K562 (cell line): ENCODE data around the gene CXorf65. TPM values are rescaled to one million over a fixed set of nuclear protein-coding genes. Genes with fewer than 3 reads are reported as not detected.
A peak's percentile ranks its signal among the peaks of the same experiment; 100 is the strongest.

Experiments used
- CREM ChIP-seq: IDR thresholded peaks from 2 replicates; pipeline ENCODE4 v1.6.1; 2014; ENCODE audit warnings: antibody characterized with exemption, low read depth
- CTCF ChIP-seq, 3 experiments: IDR thresholded peaks in 2 of 3; conservative IDR thresholded peaks in 1 of 3; 2 replicates each; pipeline ENCODE4 v1.5.1; 2011 to 2012; ENCODE audit warnings: low read length in 3 of 3, mild to moderate bottlenecking in 3 of 3, control low read depth in 2 of 3, improper control_type of control experiment in 1 of 3, inconsistent platforms in 1 of 3, low read depth in 1 of 3, mixed read lengths in 1 of 3, moderate library complexity in 1 of 3; ENCODE audit not compliant: insufficient read depth in 2 of 3
- FOXA1 ChIP-seq: fragments of 450-650 bp; IDR thresholded peaks from 2 replicates; pipeline ENCODE4 v1.6.1; 2016; ENCODE audit warnings: mild to moderate bottlenecking, borderline replicate concordance
- NCOA4 ChIP-seq: fragments of 450-650 bp; IDR thresholded peaks from 2 replicates; pipeline ENCODE4 v1.6.1; 2018; ENCODE audit warnings: mild to moderate bottlenecking; ENCODE audit not compliant: partially characterized antibody
- REST ChIP-seq, 2 experiments: fragments of 450-650 bp; formaldehyde crosslinking in 1 of 2; IDR thresholded peaks; 2 replicates each; pipeline versions ENCODE4 v1.4.0 to v1.6.1; 2014 to 2020; ENCODE audit warnings: mild to moderate bottlenecking in 2 of 2, borderline replicate concordance in 1 of 2, low read depth in 1 of 2
- SMC3 ChIP-seq: conservative IDR thresholded peaks from 2 replicates; pipeline ENCODE4 v1.6.1; 2011; ENCODE audit warnings: low read depth, low read length, improper control_type of control experiment; ENCODE audit not compliant: insufficient read depth
- TCF15 ChIP-seq: fragments of 250-450 bp; sonication (Bioruptor Pico); IDR thresholded peaks from 2 replicates; pipeline ENCODE4 v1.8.0; 2022; ENCODE audit warnings: moderate library complexity, mild to moderate bottlenecking, inconsistent platforms
- VEZF1 ChIP-seq: fragments of 200-800 bp; sonication (Bioruptor generic); IDR thresholded peaks from 2 replicates; pipeline ENCODE4 v1.6.1; 2017; ENCODE audit warnings: missing genetic modification characterization, missing compliant biosample characterization
- ZNF197 ChIP-seq: fragments of 200-800 bp; sonication (Bioruptor generic); IDR thresholded peaks from 2 replicates; pipeline ENCODE4 v1.6.1; 2016; ENCODE audit warnings: low read depth, missing genetic modification characterization, missing compliant biosample characterization
- ZNF280A ChIP-seq: fragments of 450-650 bp; IDR thresholded peaks from 2 replicates; pipeline ENCODE4 v1.6.1; 2018; ENCODE audit warnings: mild to moderate bottlenecking, low read depth; ENCODE audit not compliant: partially characterized antibody
- ZNF444 ChIP-seq: fragments of 250-450 bp; sonication (Bioruptor Pico); IDR thresholded peaks from 2 replicates; pipeline ENCODE4 v1.4.0; 2020; ENCODE audit warnings: mild to moderate bottlenecking, moderate library complexity
- ZNF75A ChIP-seq: fragments of 450-650 bp; formaldehyde crosslinking; IDR thresholded peaks from 2 replicates; pipeline ENCODE4 v1.4.0; 2020; ENCODE audit warnings: mild to moderate bottlenecking
- polyA plus RNA-seq, 8 experiments: library from polyadenylated mRNA; depleted of rRNA in 4 of 8; stranded (reverse) in 5 of 8; unstranded in 3 of 8; fragments of >200 nt; fragmentation: Nextera tagmentation in 2 of 8; fragmentation: Illumina TruSeq in 1 of 8; extraction: Ambion mirVana in 2 of 8; extraction: Trizol in 1 of 8; gene quantifications; 2 replicates each; pipeline versions ENCODE4 v1.2.1 to v1.2.3, GENCODE V29; 2011 to 2014; ENCODE audit warnings: inconsistent platforms in 1 of 8, missing spikeins in 1 of 8
- total RNA-seq, 7 experiments: library from RNA; depleted of rRNA in 6 of 7; stranded (reverse); fragments of >200 nt in 6 of 7; fragmentation: Illumina TruSeq in 2 of 7; extraction: Trizol in 2 of 7; gene quantifications; 2 replicates each; pipeline versions ENCODE4 v1.2.1 to v1.2.3, GENCODE V29; 2011 to 2021; ENCODE audit warnings: low replicate concordance in 1 of 7

Gene CXorf65
- total and polyA plus RNA-seq, 9 of the 15 experiments (the other 6 are each of a cell fraction or from before 2014, with no cell fraction given), result 1.4 to 8.4 (median 2.9) TPM

GRCh38 chrX:71128915-71129765, 22.6 kb upstream of the CXorf65 start (continued):
- TF ChIP-seq REST (IDR thresholded peaks at IDR 0.05; ENCODE audit: borderline replicate concordance), result peak; percentile 78
- TF ChIP-seq REST (CRISPR knock-in tag; IDR thresholded peaks at IDR 0.05; ENCODE audit: low read depth), result no peak
- TF ChIP-seq ZNF444 (CRISPR knock-in tag), result no peak
- TF ChIP-seq ZNF197 (CRISPR knock-in tag), result no peak
- TF ChIP-seq TCF15 (CRISPR knock-in tag), result no peak
- TF ChIP-seq VEZF1, result peak; percentile 18; the same call in 1 of the 2 replicates
- no peak for TF ChIP-seq ZNF75A
- TF ChIP-seq NCOA4, result no peak
- TF ChIP-seq FOXA1, result no peak
- TF ChIP-seq ZNF280A, result no peak
- TF ChIP-seq SMC3, result peak; percentile 83
- TF ChIP-seq CTCF (IDR thresholded peaks at IDR 0.05 in 2 of 3, conservative IDR thresholded peaks at IDR 0.05 in 1 of 3; ENCODE audit: insufficient read depth in 2 of 3, low read depth in 1 of 3, low read length in 3 of 3), result peak; percentile 80 to 91 (median 88)
- 0 out of 2 replicates have a peak, but pooled peaks have one; percentile 48 for TF ChIP-seq CREM
